K562 (cell line): ENCODE data around the gene RYR1. TPM values are rescaled to one million over a fixed set of nuclear protein-coding genes. Genes with fewer than 3 reads are reported as not detected.
A peak's percentile ranks its signal among the peaks of the same experiment; 100 is the strongest.

Experiments used
- ATAC-seq: fragments of 200-7000 bp; cut with Tn5 transposase; 3 replicates; pipeline ENCODE4 v1.9.1; 2020; ENCODE audit warnings: moderate library complexity
- BruUV-seq: library from RNA; stranded (reverse); fragments of 400-500 nt; replicated peaks from 2 replicates; lab custom pipeline; 2021; lab: Mats Ljungman, UMichigan
- CTCF ChIA-PET: fragments of 300-600 bp; formaldehyde crosslinking; extraction: SDS; loops from one replicate; lab custom pipeline; 2021; ENCODE audit warnings: low intra/inter-chr PET ratio; lab: Yijun Ruan, JAX
- POLR2A ChIA-PET: fragments of 300-600, 350-650 bp; sonication (Branson Sonifier 250); formaldehyde crosslinking; extraction: SDS; loops from one replicate; lab custom pipeline; 2021; ENCODE audit warnings: antibody characterized with exemption, inconsistent platforms; lab: Yijun Ruan, JAX
- DNase-seq, 4 experiments: peaks; one replicate each; pipeline versions ENCODE4 v3.0.0 to v3.0.0-alpha.2; 2011 to 2018; ENCODE audit warnings: low spot score in 3 of 4, mixed read lengths in 3 of 4; ENCODE audit errors: extremely low read depth in 1 of 4
- FAIRE-seq: peaks from 2 replicates; lab custom pipeline; 2011; peaks lifted over from hg19 to GRCh38; lab: Jason Lieb, UNC
- H2AFZ ChIP-seq: 2 replicates; pipeline ENCODE4 v1.6.0; 2011; ENCODE audit warnings: low read depth, low read length, control low read depth, inconsistent platforms
- H3K27ac ChIP-seq: fragments of 200-600 bp; 3 replicates; pipeline ENCODE4 v1.8.0; 2011; ENCODE audit warnings: low read depth, mild to moderate bottlenecking, control low read depth, inconsistent platforms, low read length, moderate library complexity, mixed read lengths; ENCODE audit errors: extremely low read depth
- H3K27me3 ChIP-seq, 2 experiments: fragments of 300-600 bp in 1 of 2; 2 replicates in 1 of 2; 3 replicates in 1 of 2; pipeline versions ENCODE4 v1.6.0 to v1.8.0; 2011; ENCODE audit warnings: inconsistent platforms in 2 of 2, low read length in 2 of 2, mild to moderate bottlenecking in 1 of 2, mixed read lengths in 1 of 2, moderate library complexity in 1 of 2; ENCODE audit not compliant: control insufficient read depth in 2 of 2, insufficient read depth in 2 of 2
- H3K36me3 ChIP-seq: fragments of 300-600 bp; 3 replicates; pipeline ENCODE4 v1.8.0; 2011; ENCODE audit warnings: mild to moderate bottlenecking, low read length, inconsistent platforms; ENCODE audit not compliant: control insufficient read depth, insufficient read depth
- H3K4me1 ChIP-seq, 2 experiments: fragments of 200-600 bp in 1 of 2; replicated peaks in 1 of 2; 2 replicates in 1 of 2; 3 replicates in 1 of 2; pipeline versions ENCODE4 v1.5.1 to v1.8.0; 2011; ENCODE audit warnings: inconsistent platforms in 2 of 2, low read length in 2 of 2, mild to moderate bottlenecking in 1 of 2, mixed read lengths in 1 of 2, moderate library complexity in 1 of 2; ENCODE audit not compliant: control insufficient read depth in 2 of 2, insufficient read depth in 2 of 2
- H3K4me2 ChIP-seq: 2 replicates; pipeline ENCODE4 v1.6.1; 2011; ENCODE audit warnings: low read length, control low read depth, inconsistent platforms, mixed read lengths; ENCODE audit not compliant: insufficient read depth
- H3K4me3 ChIP-seq: fragments of 200-600 bp; sonication (generic), shearing (Covaris generic); 2 replicates; pipeline ENCODE4 v1.5.1; 2016; ENCODE audit warnings: control low read depth, inconsistent platforms
- H3K79me2 ChIP-seq: fragments of 200-600 bp; 3 replicates; pipeline ENCODE4 v1.8.0; 2011; ENCODE audit warnings: low read length, inconsistent platforms; ENCODE audit not compliant: control insufficient read depth, insufficient read depth
- H3K9ac ChIP-seq, 2 experiments: 2 replicates each; pipeline versions ENCODE4 v1.6.0 to v1.6.1; 2011; ENCODE audit warnings: low read depth in 2 of 2, low read length in 2 of 2, control low read depth in 1 of 2, inconsistent platforms in 1 of 2, mild to moderate bottlenecking in 1 of 2, mixed read lengths in 1 of 2; ENCODE audit not compliant: insufficient read depth in 1 of 2
- H3K9me1 ChIP-seq: one replicate; pipeline ENCODE4 v1.6.0; 2011; ENCODE audit warnings: inconsistent platforms, mild to moderate bottlenecking, low read length, moderate library complexity; ENCODE audit not compliant: control insufficient read depth, insufficient read depth
- H3K9me3 ChIP-seq: replicated peaks from 2 replicates; pipeline ENCODE4 v1.5.1; 2011; ENCODE audit warnings: low read depth, low read length, inconsistent platforms; ENCODE audit not compliant: control insufficient read depth, insufficient read depth
- H4K20me1 ChIP-seq: replicated peaks from 2 replicates; pipeline ENCODE4 v1.6.1; 2011; ENCODE audit warnings: low read length, inconsistent platforms, mixed read lengths; ENCODE audit not compliant: control insufficient read depth, insufficient read depth
- ATF7 ChIP-seq: fragments of 450-650 bp; IDR thresholded peaks from 2 replicates; pipeline ENCODE4 v1.7.1; 2014; ENCODE audit warnings: mild to moderate bottlenecking, moderate library complexity
- BCOR ChIP-seq: fragments of 450-650 bp; IDR thresholded peaks from 2 replicates; pipeline ENCODE4 v1.6.1; 2016
- BRCA1 ChIP-seq, 2 experiments: fragments of 450-650 bp in 1 of 2; sonication (generic) in 1 of 2; formaldehyde crosslinking in 1 of 2; IDR thresholded peaks; 2 replicates each; pipeline versions ENCODE4 v1.5.0 to v1.6.1; 2017 to 2020; ENCODE audit warnings: mild to moderate bottlenecking in 1 of 2, missing genetic modification reagents in 1 of 2
- ETV1 ChIP-seq: fragments of 450-650 bp; conservative IDR thresholded peaks from 2 replicates; pipeline ENCODE4 v1.6.1; 2016; ENCODE audit warnings: missing genetic modification characterization, control low read depth, low read depth, missing compliant biosample characterization
- FUS ChIP-seq: fragments of 200-400 bp; formaldehyde crosslinking; optimal IDR thresholded peaks from 2 replicates; pipeline ENCODE3; 2017; ENCODE audit warnings: low read depth, low read length
- HMBOX1 ChIP-seq: sonication (generic); IDR thresholded peaks from 2 replicates; pipeline ENCODE4 v1.6.1; 2016
- IRF2 ChIP-seq: sonication (generic); formaldehyde crosslinking; IDR thresholded peaks from 2 replicates; pipeline ENCODE4 v1.8.1; 2022; ENCODE audit warnings: mild to moderate bottlenecking, missing genetic modification reagents
- KDM1A ChIP-seq, 2 experiments: fragments of 450-650 bp; IDR thresholded peaks; 2 replicates each; pipeline ENCODE4 v1.6.1; 2016; ENCODE audit warnings: mild to moderate bottlenecking in 2 of 2
- MTA3 ChIP-seq: fragments of 450-650 bp; formaldehyde crosslinking; IDR thresholded peaks from 2 replicates; pipeline ENCODE4 v1.6.1; 2017; ENCODE audit warnings: mild to moderate bottlenecking, borderline replicate concordance
- POLR2G ChIP-seq: fragments of 200-400 bp; formaldehyde crosslinking; IDR thresholded peaks from 2 replicates; pipeline ENCODE4 v1.6.1; 2017; ENCODE audit warnings: low read depth, mild to moderate bottlenecking, antibody characterized with exemption, low read length, moderate library complexity
- RBM25 ChIP-seq: fragments of 200-400 bp; formaldehyde crosslinking; IDR thresholded peaks from 2 replicates; pipeline ENCODE4 v1.6.1; 2018; ENCODE audit warnings: low read length, low read depth, moderate library complexity; ENCODE audit not compliant: severe bottlenecking
- WGBS: fragments of 100-300 bp; shearing (Covaris generic); methylation state at CpG from one replicate; pipeline ENCODE4 v1.1.6; 2016; ENCODE audit warnings: low coverage, mixed read lengths; ENCODE audit not compliant: insufficient coverage; ENCODE audit errors: missing lambda C conversion rate; 5-methylcytosine and 5-hydroxymethylcytosine counted together
- in situ Hi-C: fragments of 300-500 bp; cut with MboI; formaldehyde crosslinking; loops from 4 replicates; pipeline ENCODE4 v1.15.0; 2018; ENCODE audit warnings: inconsistent platforms, mixed read lengths
- intact Hi-C: fragments of 100-400 bp; cut with micrococcal nuclease; formaldehyde crosslinking; loops from 2 replicates; pipeline ENCODE4 v1.14.2; 2022
- polyA plus RNA-seq, 8 experiments: library from polyadenylated mRNA; depleted of rRNA in 4 of 8; stranded (reverse) in 5 of 8; unstranded in 3 of 8; fragments of >200 nt; fragmentation: Nextera tagmentation in 2 of 8; fragmentation: Illumina TruSeq in 1 of 8; extraction: Ambion mirVana in 2 of 8; extraction: Trizol in 1 of 8; gene quantifications; 2 replicates each; pipeline versions ENCODE4 v1.2.1 to v1.2.3, GENCODE V29; 2011 to 2014; ENCODE audit warnings: inconsistent platforms in 1 of 8, missing spikeins in 1 of 8
- total RNA-seq, 7 experiments: library from RNA; depleted of rRNA in 6 of 7; stranded (reverse); fragments of >200 nt in 6 of 7; fragmentation: Illumina TruSeq in 2 of 7; extraction: Trizol in 2 of 7; gene quantifications; 2 replicates each; pipeline versions ENCODE4 v1.2.1 to v1.2.3, GENCODE V29; 2011 to 2021; ENCODE audit warnings: low replicate concordance in 1 of 7

RYR1 gene
- total and polyA plus RNA-seq, 9 of the 15 experiments (the other 6 are each of a cell fraction or from before 2014, with no cell fraction given): 0.11 to 7.4 (median 3.7) TPM

- no peak for TF ChIP-seq BRCA1 (IDR thresholded peaks at IDR 0.05)
- 0 out of 2 replicates have a peak, but pooled peaks have one; percentile 72 for TF ChIP-seq BRCA1 (CRISPR knock-in tag; IDR thresholded peaks at IDR 0.05)
- 0 out of 2 replicates have a peak, but pooled peaks have one; percentile 9 for TF ChIP-seq MTA3
- peak; percentile 44 for TF ChIP-seq ETV1 (tag)
These were observed 201.4 kb downstream of the RYR1 start (continued) for GRCh38 chr19:38634757-38635482.

- ChIA-PET POLR2A (interaction anchor here (0.7 to 2.1 kb wide), 2 partner anchors 17 to 185 kb away, joined by 4 to 13 read pairs; partner anchors contain the start of gene EIF3K), CTCF (interaction anchor here (0.7 to 1.9 kb wide), 9 partner anchors 91 to 734 kb away, joined by 3 to 12 read pairs (median 3); partner anchors contain the start of genes FAM98C, MRPS12 and SARS2)
- no peak overlapping the region for H3K4me2 ChIP-seq
- H3K36me3 ChIP-seq: peaks cover 63% of the 10 kb centered on the region
- no peaks in the 10 kb centered on the region for H3K9me1 ChIP-seq
- peaks cover 14 to 37% of the 10 kb centered on the region in 2 experiments; a peak in 4 of 5 replicates for H3K4me1 ChIP-seq
- no peaks in the 10 kb centered on the region for H3K27me3 ChIP-seq
- TF ChIP-seq RBM25 (peak; percentile 68), ATF7 (no peak), BCOR (peak; percentile 72), IRF2 (CRISPR knock-in tag) (no peak), FUS (no peak), HMBOX1 (no peak), KDM1A (IDR thresholded peaks at IDR 0.05) (peak; percentile 28 to 37; a peak in 1 of 4 replicates), POLR2G (peak; percentile 38; the same call in 1 of the 2 replicates)
- H4K20me1 ChIP-seq: no peaks in the 10 kb centered on the region
- peak overlapping the region in 1 of 2 experiments; percentile 54; a peak in 1 of 4 replicates for H3K9ac ChIP-seq
- in situ Hi-C loops (no loop called here), intact Hi-C loops (loop anchor here (2.0 to 10.0 kb wide), 4 partner anchors 42 to 295 kb away; partner anchors contain the start of genes MRPS12 and SARS2)
- BruUV-seq: no TSS peak
- H3K9me3 ChIP-seq: no peaks in the 10 kb centered on the region
- H2AFZ ChIP-seq: no peak overlapping the region
- no peak overlapping the region for H3K4me3 ChIP-seq
- ATAC-seq (no peak), DNase-seq (no peak), FAIRE-seq (no peak)
- no peaks in the 10 kb centered on the region for H3K79me2 ChIP-seq
- 79% methylated on average over 17 of the region's 17 CpGs for WGBS
- 0 out of 3 replicates have a peak overlapping the region, but pooled peaks have one; percentile 14 for H3K27ac ChIP-seq
These were observed 202.2 kb downstream of the RYR1 start for GRCh38 chr19:38635483-38636399.
